Loucy (cell line): Measurements from ENCODE around the gene DKC1.

Experiments used
- EZH2phosphoT487 ChIP-seq: fragments of 200-600 bp; IDR thresholded peaks from 2 replicates; pipeline ENCODE4 v1.6.1; 2018; ENCODE audit warnings: antibody characterized with exemption, mild to moderate bottlenecking, moderate library complexity, borderline replicate concordance
- TF ChIP-seq, protein P1 (sequence below): fragments of 200-600 bp; sonication (generic); conservative IDR thresholded peaks from 2 replicates; pipeline ENCODE4 v1.5.1; 2014; ENCODE audit warnings: mild to moderate bottlenecking, antibody characterized with exemption, low read length

DNA sequence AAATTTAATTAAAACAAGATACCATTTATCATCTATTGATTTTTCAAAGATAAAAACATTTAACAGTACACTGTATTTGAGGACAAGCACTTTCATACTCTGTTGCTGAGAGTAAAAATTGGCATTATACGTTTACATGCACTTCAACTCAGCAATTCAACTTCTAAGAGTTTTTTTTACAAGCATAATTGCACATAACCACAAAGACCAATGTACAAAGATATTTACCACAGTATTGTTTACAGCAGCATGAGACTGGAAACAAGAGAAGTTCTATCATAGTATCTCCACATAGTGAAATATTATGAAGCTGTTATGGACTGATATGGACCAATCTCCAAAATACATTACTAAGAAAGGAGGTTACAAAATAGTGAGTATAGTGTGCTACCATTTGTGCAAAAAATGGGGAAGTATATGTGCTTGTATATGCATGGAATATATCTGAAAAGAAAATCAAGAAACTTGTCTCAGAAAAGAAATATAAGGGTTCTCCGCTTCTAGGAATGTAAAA, 22.7 kb upstream of the DKC1 start:
- TF ChIP-seq, protein P1, sequence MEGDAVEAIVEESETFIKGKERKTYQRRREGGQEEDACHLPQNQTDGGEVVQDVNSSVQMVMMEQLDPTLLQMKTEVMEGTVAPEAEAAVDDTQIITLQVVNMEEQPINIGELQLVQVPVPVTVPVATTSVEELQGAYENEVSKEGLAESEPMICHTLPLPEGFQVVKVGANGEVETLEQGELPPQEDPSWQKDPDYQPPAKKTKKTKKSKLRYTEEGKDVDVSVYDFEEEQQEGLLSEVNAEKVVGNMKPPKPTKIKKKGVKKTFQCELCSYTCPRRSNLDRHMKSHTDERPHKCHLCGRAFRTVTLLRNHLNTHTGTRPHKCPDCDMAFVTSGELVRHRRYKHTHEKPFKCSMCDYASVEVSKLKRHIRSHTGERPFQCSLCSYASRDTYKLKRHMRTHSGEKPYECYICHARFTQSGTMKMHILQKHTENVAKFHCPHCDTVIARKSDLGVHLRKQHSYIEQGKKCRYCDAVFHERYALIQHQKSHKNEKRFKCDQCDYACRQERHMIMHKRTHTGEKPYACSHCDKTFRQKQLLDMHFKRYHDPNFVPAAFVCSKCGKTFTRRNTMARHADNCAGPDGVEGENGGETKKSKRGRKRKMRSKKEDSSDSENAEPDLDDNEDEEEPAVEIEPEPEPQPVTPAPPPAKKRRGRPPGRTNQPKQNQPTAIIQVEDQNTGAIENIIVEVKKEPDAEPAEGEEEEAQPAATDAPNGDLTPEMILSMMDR: no peak
- no peak for TF ChIP-seq EZH2phosphoT487
